Glutamatergic neuron (in vitro differentiated cells): Measurements from ENCODE around the gene PEAR1. TPM values are rescaled to one million over a fixed set of nuclear protein-coding genes. Genes with fewer than 3 reads are reported as not detected.

Experiments
- DNase-seq: peaks from one replicate; pipeline ENCODE4 v3.0.0; 2022
- H3K27ac Mint-ChIP-seq: one replicate; pipeline ENCODE4 v1.8.0; 2020; ENCODE audit warnings: mild to moderate bottlenecking, mixed read lengths, inconsistent platforms; ENCODE audit not compliant: unreplicated experiment
- H3K27me3 Mint-ChIP-seq: one replicate; pipeline ENCODE4 v1.8.0; 2020; ENCODE audit warnings: mild to moderate bottlenecking, moderate library complexity, mixed read lengths, inconsistent platforms; ENCODE audit not compliant: unreplicated experiment
- H3K36me3 Mint-ChIP-seq: one replicate; pipeline ENCODE4 v1.8.0; 2020; ENCODE audit warnings: mild to moderate bottlenecking, mixed read lengths, inconsistent platforms; ENCODE audit not compliant: unreplicated experiment
- H3K4me1 Mint-ChIP-seq: one replicate; pipeline ENCODE4 v1.8.0; 2020; ENCODE audit warnings: mild to moderate bottlenecking, low read depth, mixed read lengths, inconsistent platforms; ENCODE audit not compliant: unreplicated experiment
- H3K4me3 Mint-ChIP-seq: one replicate; pipeline ENCODE4 v1.8.0; 2020; ENCODE audit warnings: mild to moderate bottlenecking, mixed read lengths, inconsistent platforms; ENCODE audit not compliant: unreplicated experiment
- H3K9me3 Mint-ChIP-seq: one replicate; pipeline ENCODE4 v1.8.0; 2020; ENCODE audit warnings: mild to moderate bottlenecking, moderate library complexity, mixed read lengths, inconsistent platforms; ENCODE audit not compliant: unreplicated experiment
- microRNA-seq: library from miRNA; unstranded; fragments of <30 nt; microRNA quantifications from one replicate; pipeline ENCODE4, GENCODE V29; 2020; ENCODE audit not compliant: unreplicated experiment
- total RNA-seq: library from RNA; stranded (reverse); fragmentation: NEBNext Ultra II Directional; extraction: Animal tissue kit (Norgen Biotek cat#: 25700); gene quantifications from one replicate; pipeline ENCODE4 v1.2.1, GENCODE V29; 2021; ENCODE audit not compliant: unreplicated experiment
- TF ChIP-seq, protein P1 (sequence below): fragments of 200-600 bp; sonication (generic); IDR thresholded peaks from one replicate; pipeline ENCODE4 v1.5.0; 2021; ENCODE audit not compliant: partially characterized antibody, unreplicated experiment

The PEAR1 gene
- total RNA-seq, 1 donor from 2014 or later, result 1.2 TPM

DNA sequence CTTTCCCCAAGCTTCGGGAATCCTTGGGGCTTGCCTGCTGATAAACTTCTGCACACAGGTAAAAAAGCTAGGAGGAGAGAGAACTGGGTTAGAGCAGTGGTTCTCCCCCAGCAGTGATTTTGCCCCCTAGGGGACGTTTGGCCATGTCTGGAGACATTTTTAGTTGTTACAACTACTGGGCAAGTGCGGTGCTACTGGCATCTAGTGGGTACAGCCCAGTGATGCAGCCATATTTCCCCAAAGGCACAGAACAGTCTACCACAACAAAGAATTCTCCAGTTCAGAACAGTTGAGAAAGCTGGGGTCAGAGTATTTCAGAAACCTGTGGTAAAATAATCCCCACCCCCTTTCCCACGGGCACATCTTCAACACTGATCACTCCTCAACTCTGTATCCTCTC, 68.2 kb downstream of the PEAR1 start:
- Mint-ChIP-seq H3K9me3 (peaks cover 2% of the 10 kb centered on the region), H3K27ac (no peak overlapping the region), H3K4me1 (no peaks in the 10 kb centered on the region), H3K36me3 (no peaks in the 10 kb centered on the region), H3K27me3 (no peaks in the 10 kb centered on the region), H3K4me3 (no peak overlapping the region)
- TF ChIP-seq, protein P1, sequence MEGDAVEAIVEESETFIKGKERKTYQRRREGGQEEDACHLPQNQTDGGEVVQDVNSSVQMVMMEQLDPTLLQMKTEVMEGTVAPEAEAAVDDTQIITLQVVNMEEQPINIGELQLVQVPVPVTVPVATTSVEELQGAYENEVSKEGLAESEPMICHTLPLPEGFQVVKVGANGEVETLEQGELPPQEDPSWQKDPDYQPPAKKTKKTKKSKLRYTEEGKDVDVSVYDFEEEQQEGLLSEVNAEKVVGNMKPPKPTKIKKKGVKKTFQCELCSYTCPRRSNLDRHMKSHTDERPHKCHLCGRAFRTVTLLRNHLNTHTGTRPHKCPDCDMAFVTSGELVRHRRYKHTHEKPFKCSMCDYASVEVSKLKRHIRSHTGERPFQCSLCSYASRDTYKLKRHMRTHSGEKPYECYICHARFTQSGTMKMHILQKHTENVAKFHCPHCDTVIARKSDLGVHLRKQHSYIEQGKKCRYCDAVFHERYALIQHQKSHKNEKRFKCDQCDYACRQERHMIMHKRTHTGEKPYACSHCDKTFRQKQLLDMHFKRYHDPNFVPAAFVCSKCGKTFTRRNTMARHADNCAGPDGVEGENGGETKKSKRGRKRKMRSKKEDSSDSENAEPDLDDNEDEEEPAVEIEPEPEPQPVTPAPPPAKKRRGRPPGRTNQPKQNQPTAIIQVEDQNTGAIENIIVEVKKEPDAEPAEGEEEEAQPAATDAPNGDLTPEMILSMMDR, result no peak
- DNase-seq, result no peak

DNA sequence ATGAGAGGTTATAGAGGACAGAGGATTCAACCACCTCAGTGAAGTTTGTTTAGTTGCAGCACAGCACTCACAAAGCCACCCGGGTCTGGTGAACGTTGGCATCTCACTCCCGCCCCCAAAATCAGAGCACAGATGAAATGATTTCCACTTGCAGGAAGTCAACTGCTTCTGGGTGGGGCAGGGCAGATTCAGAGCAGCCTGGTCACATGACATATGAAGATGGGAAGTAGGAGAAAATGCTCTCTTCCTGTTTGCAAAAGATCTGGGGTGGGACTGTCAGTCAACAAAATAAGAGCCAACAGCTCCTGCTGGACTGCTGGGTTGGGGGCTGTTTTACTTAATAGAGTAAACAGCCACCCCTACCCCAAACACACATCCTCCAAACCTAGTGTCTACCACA, 70.1 kb downstream of the PEAR1 start:
- Mint-ChIP-seq H3K9me3 (peaks cover 2% of the 10 kb centered on the region), H3K4me3 (no peak overlapping the region), H3K36me3 (no peaks in the 10 kb centered on the region), H3K27ac (no peak overlapping the region), H3K27me3 (no peaks in the 10 kb centered on the region), H3K4me1 (no peaks in the 10 kb centered on the region)
- no peak for DNase-seq
- TF ChIP-seq, protein P1, result no peak

DNA sequence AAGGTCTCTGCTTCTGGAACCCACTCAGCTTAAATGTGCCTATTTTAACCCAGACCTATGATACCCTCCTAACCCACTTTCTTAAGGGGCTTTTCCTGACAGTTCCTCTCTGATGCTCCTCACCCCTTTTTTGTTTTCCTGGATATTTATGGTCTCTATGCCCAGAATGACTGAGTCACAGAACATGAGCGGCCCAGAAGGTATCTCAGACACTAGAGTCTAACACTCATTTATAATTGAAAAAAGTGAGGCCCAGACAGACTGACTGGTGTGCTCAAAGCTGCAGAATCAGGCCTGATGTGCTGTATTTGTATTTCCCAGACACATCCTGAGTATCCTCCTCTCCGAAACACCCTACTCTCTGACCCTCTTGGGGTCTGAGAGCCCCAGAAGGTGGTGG, 70.9 kb downstream of the PEAR1 start:
- DNase-seq, result no peak
- Mint-ChIP-seq H3K27me3 (no peaks in the 10 kb centered on the region), H3K4me3 (no peak overlapping the region), H3K4me1 (no peaks in the 10 kb centered on the region), H3K36me3 (no peaks in the 10 kb centered on the region), H3K9me3 (no peaks in the 10 kb centered on the region), H3K27ac (no peak overlapping the region)
- TF ChIP-seq, protein P1, result no peak

Small RNA genes lying within 50 kb of the gene (microRNA-seq; reads per million reads assigned to microRNA genes)
- 5.7 reads per million, percentile 35 among the genes with 10 or more reads in this experiment for gene MIR765

Other genes with a start within 250 kb of the PEAR1 start
- 375 TPM for gene NES, start 216.3 kb upstream of the PEAR1 start, total RNA-seq
- 2.4 TPM for gene CRABP2, start 188.1 kb upstream of the PEAR1 start, total RNA-seq
- 27.1 TPM for gene METTL25B, start 165.2 kb upstream of the PEAR1 start, total RNA-seq
- 32.6 TPM for gene ISG20L2, start 165.0 kb upstream of the PEAR1 start, total RNA-seq
- gene MRPL24, start 152.6 kb upstream of the PEAR1 start, total RNA-seq, result 25.1 TPM
- 147 TPM for gene HDGF, start 142.0 kb upstream of the PEAR1 start, total RNA-seq
- 88.8 TPM for gene PRCC, start 126.2 kb upstream of the PEAR1 start, total RNA-seq
- 0.86 TPM for gene SH2D2A, start 76.9 kb upstream of the PEAR1 start, total RNA-seq
- gene INSRR, start 34.6 kb upstream of the PEAR1 start, total RNA-seq, result 6.9 TPM
- 296 TPM for gene NTRK1, start 32.9 kb upstream of the PEAR1 start, total RNA-seq
- not detected for gene LRRC71, start 26.9 kb downstream of the PEAR1 start, total RNA-seq
- 40.5 TPM for gene ARHGEF11, start 152.0 kb downstream of the PEAR1 start, total RNA-seq
- not detected for gene ETV3L, start 206.1 kb downstream of the PEAR1 start, total RNA-seq
- 39.0 TPM for gene ETV3, start 244.7 kb downstream of the PEAR1 start, total RNA-seq